GM12864 (cell line): ENCODE measurements around the gene E2F1.

Source experiments
- DNase-seq: peaks from one replicate; pipeline ENCODE4 v3.0.0-alpha.2; 2011; ENCODE audit warnings: low read depth
- H3K4me3 ChIP-seq: 2 replicates; pipeline ENCODE4 v1.5.1; 2011; ENCODE audit warnings: mild to moderate bottlenecking, low read depth, low read length, control low read depth
- CTCF ChIP-seq: IDR thresholded peaks from 2 replicates; pipeline ENCODE4 v1.5.1; 2011; ENCODE audit warnings: low read depth, mild to moderate bottlenecking, moderate library complexity, low read length, control low read depth, inconsistent platforms; ENCODE audit errors: missing control alignments

Gene E2F1

GRCh38 chr20:33709905-33710541, 23.8 kb upstream of the E2F1 start:
- H3K4me3 ChIP-seq, result no peak overlapping the region
- no peak for TF ChIP-seq CTCF
- no peak for DNase-seq

- DNase-seq, result no peak
- TF ChIP-seq CTCF, result no peak
- no peak overlapping the region for H3K4me3 ChIP-seq
Measured at GRCh38 chr20:33709398-33709797, 23.2 kb upstream of the E2F1 start.

DNA sequence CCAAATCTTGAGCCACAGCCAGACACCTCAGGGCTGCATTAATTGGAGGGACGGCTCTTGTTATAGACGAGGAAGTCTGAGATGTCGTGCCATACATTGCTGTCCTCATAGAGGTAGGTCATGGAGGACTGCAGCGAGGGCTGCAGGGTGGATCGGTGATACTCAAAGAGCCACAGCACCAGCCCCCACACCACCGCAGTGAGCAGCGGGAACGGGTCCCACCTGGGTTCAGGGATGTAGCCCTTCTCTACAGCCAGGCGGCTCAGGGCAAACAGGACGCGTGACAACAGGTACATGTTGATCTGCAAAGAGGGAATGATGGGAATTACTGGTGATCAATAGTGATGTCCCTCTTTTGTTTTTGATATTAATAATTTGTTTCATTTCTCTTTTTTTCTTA, 21.5 kb upstream of the E2F1 start:
- no peak for DNase-seq
- no peak overlapping the region for H3K4me3 ChIP-seq
- TF ChIP-seq CTCF, result no peak

DNA sequence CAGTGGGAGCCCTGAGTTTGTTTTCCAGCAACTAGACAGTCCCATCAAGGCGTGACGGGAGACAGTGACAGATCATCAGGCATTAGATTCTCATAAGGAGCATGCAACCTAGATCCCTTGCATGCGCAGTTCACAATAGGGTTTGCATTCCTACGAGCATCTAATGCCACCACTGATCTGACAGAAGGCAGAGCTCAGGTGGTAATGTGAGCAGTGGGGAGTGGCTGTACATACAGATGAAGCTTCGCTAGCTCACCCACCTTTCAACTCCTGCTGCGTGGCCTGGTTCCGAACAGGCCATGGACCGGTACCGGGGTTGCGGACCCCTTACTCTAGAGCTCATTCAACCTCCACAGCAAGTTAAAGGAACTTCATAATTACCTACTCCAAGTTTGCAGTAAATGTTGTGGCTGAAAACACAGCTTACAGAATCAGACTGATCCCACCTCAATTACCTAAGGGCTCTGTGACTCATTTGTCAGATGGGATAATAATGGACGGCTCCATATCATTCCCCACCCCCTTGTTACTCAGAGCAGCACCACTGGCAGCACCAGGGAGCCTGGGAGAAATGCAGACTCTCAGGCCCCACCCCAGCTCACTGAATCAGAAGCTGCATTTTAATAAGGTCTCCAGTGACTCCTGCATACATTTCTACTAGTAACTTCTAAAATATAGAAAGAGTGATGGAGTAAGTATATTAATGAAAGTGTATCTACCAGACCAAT, 18.2 kb upstream of the E2F1 start:
- no peak overlapping the region for H3K4me3 ChIP-seq
- no peak for TF ChIP-seq CTCF
- DNase-seq, result no peak

DNA sequence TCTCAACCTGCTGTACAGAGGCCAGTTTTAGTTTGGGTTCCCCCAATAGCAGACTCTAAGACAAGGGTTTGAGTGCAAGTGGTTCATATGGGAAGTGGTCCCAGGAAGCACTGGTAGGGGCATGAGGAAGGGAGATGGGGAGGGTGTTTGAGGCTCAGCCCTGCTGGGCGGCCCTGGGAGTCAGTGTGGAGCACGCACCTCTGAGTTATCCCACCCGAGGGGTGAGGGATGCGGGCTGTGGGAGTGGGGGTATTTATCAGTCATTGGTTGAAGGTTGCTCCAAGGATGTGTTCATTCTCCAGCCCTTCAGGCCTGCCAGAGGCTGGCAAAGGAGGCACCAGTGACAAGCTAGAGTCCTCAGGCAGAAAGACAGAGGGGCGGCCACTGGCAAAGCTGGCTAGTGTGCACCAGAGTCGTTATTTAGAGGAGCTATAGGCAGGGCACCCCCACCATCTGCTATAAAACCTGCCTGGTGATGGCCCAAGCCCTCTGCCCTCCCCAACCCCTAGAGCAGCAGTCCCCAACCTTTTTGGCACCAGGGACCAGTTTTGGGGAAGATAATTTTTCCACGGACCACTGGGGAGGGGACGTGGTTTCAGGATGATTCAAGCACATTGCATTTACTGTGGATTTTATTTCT, 17.4 kb upstream of the E2F1 start:
- TF ChIP-seq CTCF, result no peak
- DNase-seq, result no peak
- no peak overlapping the region for H3K4me3 ChIP-seq

DNA sequence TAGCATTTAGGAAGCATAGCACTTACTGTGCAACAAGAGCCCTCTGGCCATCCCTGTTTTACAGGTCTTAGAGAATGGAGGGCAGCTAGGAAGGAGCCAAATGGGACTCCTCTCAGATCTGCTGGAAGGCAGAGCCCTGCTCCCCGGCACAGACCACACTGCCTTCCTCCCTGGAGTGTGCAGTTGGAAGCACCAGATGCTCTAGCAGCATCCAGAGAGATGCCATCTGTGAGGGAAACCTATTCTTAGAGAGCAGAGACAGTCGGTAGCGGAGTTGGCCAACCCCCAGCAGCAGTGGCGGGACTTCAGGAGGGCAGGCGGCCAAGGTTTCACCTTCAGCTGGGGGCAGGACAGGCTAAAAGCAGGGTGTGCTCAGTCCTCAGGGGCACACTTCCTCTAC, 16.7 kb upstream of the E2F1 start:
- DNase-seq, result no peak
- TF ChIP-seq CTCF, result no peak
- H3K4me3 ChIP-seq, result no peak overlapping the region
